ENCODE measurements around the gene MYO9A. TPM values are rescaled to one million over a fixed set of nuclear protein-coding genes. Genes with fewer than 3 reads are reported as not detected.
"Not testable (repeated sequence)": the region's sequence is repeated elsewhere in the genome, so short reads cannot be mapped to it uniquely, and the experiment has no call there.

MYO9A gene
- total RNA-seq, 1 experiment from 2014 or later = 41.6 TPM

GRCh38 chr15:72021604-72022003 is 96.3 kb downstream of the MYO9A start:
- BruUV-seq (replicated peaks) = no TSS peak
- H3K4me3 ChIP-seq (ENCODE audit: low read depth in 2 of 2, low read length in 2 of 2) = no peak overlapping the region
- ChIA-PET CTCF (no interaction called here), POLR2A (no interaction called here)
- no peak for ATAC-seq
- no peaks in the 10 kb centered on the region for H3K36me3 ChIP-seq (ENCODE audit: control insufficient read depth, insufficient read depth, low read length)
- no peaks in the 10 kb centered on the region for H3K9me3 ChIP-seq (ENCODE audit: control insufficient read depth, insufficient read depth, low read depth, low read length)
- H3K27ac ChIP-seq (ENCODE audit: low read length) = no peak overlapping the region
- DNase-seq (ENCODE audit: low read depth, low spot score) = no peak
- in situ Hi-C loops (cut with HindIII; ENCODE audit: low pct_unique_long_range_greater_than_20kb, low sequenced_read_pairs) = no loop called here
- no peaks in the 10 kb centered on the region for H3K27me3 ChIP-seq (ENCODE audit: control insufficient read depth, insufficient read depth, low read length)
- no peaks in the 10 kb centered on the region for H3K4me1 ChIP-seq (ENCODE audit: control insufficient read depth, insufficient read depth, low read length)
- intact Hi-C loops (cut with micrococcal nuclease; ENCODE audit: unreplicated experiment) = no loop called here
- TF ChIP-seq REST (IDR thresholded peaks at IDR 0.05; ENCODE audit: insufficient read depth in 1 of 2, low read depth in 2 of 2, low read length in 1 of 2) = no peak
- no peak for TF ChIP-seq CTCF (IDR thresholded peaks at IDR 0.05)
- TF ChIP-seq SIN3A (IDR thresholded peaks at IDR 0.05; ENCODE audit: borderline replicate concordance, insufficient read depth, low read depth, low read length) = no peak
- no peak for TF ChIP-seq TCF7L2 (IDR thresholded peaks at IDR 0.05; ENCODE audit: low read depth, low read length)
- no peak for TF ChIP-seq POLR2AphosphoS5 (IDR thresholded peaks at IDR 0.05; ENCODE audit: low read depth, low read length)

GRCh38 chr15:72020799-72021198 is 97.2 kb downstream of the MYO9A start:
- Histone ChIP-seq H3K36me3 (ENCODE audit: control insufficient read depth, insufficient read depth, low read length) (no peaks in the 10 kb centered on the region), H3K9me3 (ENCODE audit: control insufficient read depth, insufficient read depth, low read depth, low read length) (no peaks in the 10 kb centered on the region), H3K4me1 (ENCODE audit: control insufficient read depth, insufficient read depth, low read length) (no peaks in the 10 kb centered on the region), H3K4me3 (ENCODE audit: low read depth in 2 of 2, low read length in 2 of 2) (no peak overlapping the region), H3K27me3 (ENCODE audit: control insufficient read depth, insufficient read depth, low read length) (no peaks in the 10 kb centered on the region), H3K27ac (ENCODE audit: low read length) (no peak overlapping the region)
- DNase-seq (ENCODE audit: low read depth, low spot score) (no peak), ATAC-seq (no peak)
- intact Hi-C loops (cut with micrococcal nuclease; ENCODE audit: unreplicated experiment) (no loop called here), in situ Hi-C loops (cut with HindIII; ENCODE audit: low pct_unique_long_range_greater_than_20kb, low sequenced_read_pairs) (no loop called here)
- ChIA-PET CTCF (no interaction called here), POLR2A (no interaction called here)
- BruUV-seq (replicated peaks) = no TSS peak
- TF ChIP-seq REST (IDR thresholded peaks at IDR 0.05; ENCODE audit: insufficient read depth in 1 of 2, low read depth in 2 of 2, low read length in 1 of 2) (no peak), CTCF (IDR thresholded peaks at IDR 0.05) (no peak), TCF7L2 (IDR thresholded peaks at IDR 0.05; ENCODE audit: low read depth, low read length) (no peak), POLR2AphosphoS5 (IDR thresholded peaks at IDR 0.05; ENCODE audit: low read depth, low read length) (no peak), SIN3A (IDR thresholded peaks at IDR 0.05; ENCODE audit: borderline replicate concordance, insufficient read depth, low read depth, low read length) (no peak)

- POLR2A ChIA-PET = interaction anchor here (0.5 kb wide), 1 partner anchor 93 kb away, joined by 3 read pairs; no protein-coding TSS in a partner anchor
- intact Hi-C loops (cut with micrococcal nuclease; ENCODE audit: unreplicated experiment); CTCF ChIA-PET: not testable (repeated sequence)
These were observed 103.4 kb downstream of the MYO9A start for GRCh38 chr15:72014555-72014954.

More at GRCh38 chr15:72014555-72014954, 103.4 kb downstream of the MYO9A start:
- in situ Hi-C loops (cut with HindIII; ENCODE audit: low pct_unique_long_range_greater_than_20kb, low sequenced_read_pairs); H3K36me3 ChIP-seq (ENCODE audit: control insufficient read depth, insufficient read depth, low read length); H3K27me3 ChIP-seq (ENCODE audit: control insufficient read depth, insufficient read depth, low read length); DNase-seq (ENCODE audit: low read depth, low spot score); H3K9me3 ChIP-seq (ENCODE audit: control insufficient read depth, insufficient read depth, low read depth, low read length); H3K4me1 ChIP-seq (ENCODE audit: control insufficient read depth, insufficient read depth, low read length); H3K27ac ChIP-seq (ENCODE audit: low read length); ATAC-seq; BruUV-seq (replicated peaks); H3K4me3 ChIP-seq (ENCODE audit: low read depth in 2 of 2, low read length in 2 of 2): not testable (repeated sequence)

Measured in Panc1 (cell line).